ENCODE data around the gene MCRIP2. TPM values are rescaled to one million over a fixed set of nuclear protein-coding genes. Genes with fewer than 3 reads are reported as not detected.

MCRIP2 gene
- total and polyA plus RNA-seq, 2 of the 8 experiments (the other 6 are each of a cell fraction or from before 2014, with no cell fraction given), result 45.4 to 75.5 TPM

DNA sequence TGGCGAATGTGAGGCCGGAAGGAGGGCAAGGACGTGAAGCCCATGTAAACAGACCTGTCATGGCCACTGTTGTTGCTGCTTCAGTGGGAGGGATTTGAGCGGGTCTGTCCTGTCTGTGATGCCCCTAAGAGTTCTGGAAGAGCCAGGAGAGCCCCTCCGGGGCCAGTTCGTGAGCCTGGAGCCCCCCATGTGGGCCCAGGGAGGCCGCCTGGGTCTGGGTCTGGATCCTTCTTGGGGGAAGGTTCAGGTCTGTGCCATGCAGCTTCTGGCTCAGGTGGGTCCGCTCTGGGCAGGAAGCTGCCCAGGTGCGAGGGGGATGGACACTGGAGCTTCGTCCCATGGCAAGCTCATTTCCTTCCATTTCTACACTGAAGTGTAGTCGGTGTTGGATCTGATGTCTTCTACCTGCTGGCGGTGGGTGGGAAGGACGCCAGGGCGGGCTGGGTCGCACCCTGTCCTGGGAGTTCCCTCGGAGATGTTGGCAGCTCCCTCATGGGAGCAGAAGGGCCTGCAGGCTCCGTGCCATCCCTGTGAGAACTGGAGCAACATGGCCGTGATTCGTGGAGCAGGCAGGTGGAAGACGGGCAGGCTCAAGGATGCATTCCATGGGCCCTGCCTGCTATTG is 22.0 kb upstream of the MCRIP2 start:
- Histone ChIP-seq H4K5ac (ENCODE audit: insufficient read length, low read depth, low read length) (no peak overlapping the region), H4K20me1 (replicated peaks in 1 of 2; ENCODE audit: control insufficient read depth in 1 of 2, insufficient read depth in 2 of 2, low read length in 2 of 2) (peaks cover 4 to 5% of the 10 kb centered on the region in 2 experiments), H4K8ac (ENCODE audit: extremely low read depth, insufficient read depth, low read length) (no peak overlapping the region), H3K36me3 (ENCODE audit: control insufficient read depth in 2 of 4, insufficient read depth in 4 of 4, low read length in 3 of 4) (no peaks in the 10 kb centered on the region; a peak in 1 of 8 replicates), H3K79me1 (ENCODE audit: low read depth, low read length) (peaks cover 10% of the 10 kb centered on the region), H3K4me2 (ENCODE audit: insufficient read depth in 1 of 2, low read depth in 2 of 2, low read length in 2 of 2) (no peak overlapping the region), H3K18ac (ENCODE audit: extremely low read depth, low read length) (no peak overlapping the region), H3K14ac (ENCODE audit: insufficient read length) (no peak overlapping the region), H3K79me2 (ENCODE audit: control insufficient read depth in 1 of 2, insufficient read depth in 2 of 2, low read length in 2 of 2) (no peaks in the 10 kb centered on the region), H2BK5ac (ENCODE audit: low read depth, low read length) (no peak overlapping the region), H3K56ac (replicated peaks; ENCODE audit: insufficient read length, low read depth, low read length) (no peak overlapping the region), H2AK5ac (ENCODE audit: low read depth, low read length) (no peak overlapping the region), H2AFZ (ENCODE audit: low read length) (no peak overlapping the region), H3K23ac (ENCODE audit: insufficient read length) (no peak overlapping the region), H3K4ac (replicated peaks; ENCODE audit: insufficient read length, low read depth, low read length) (no peak overlapping the region), H3K9me3 (ENCODE audit: insufficient read depth in 2 of 2, low read depth in 1 of 2, low read length in 1 of 2) (no peaks in the 10 kb centered on the region), H3K4me1 (replicated peaks in 1 of 4; ENCODE audit: control insufficient read depth in 3 of 4, insufficient read depth in 4 of 4, low read length in 3 of 4) (peaks cover 0 to 14% (median 5%) of the 10 kb centered on the region in 4 experiments; a peak in 5 of 7 replicates), H4K91ac (replicated peaks; ENCODE audit: insufficient read length, low read length) (no peak overlapping the region), H3K4me3 (ENCODE audit: extremely low read depth in 1 of 4, insufficient read depth in 2 of 4, low read depth in 3 of 4, low read length in 4 of 4) (no peak overlapping the region), H2BK12ac (ENCODE audit: low read depth, low read length) (no peak overlapping the region), H2BK20ac (ENCODE audit: low read length) (no peak overlapping the region), H3K27ac (ENCODE audit: low read depth, low read length) (no peak overlapping the region), H2BK15ac (ENCODE audit: low read length) (no peak overlapping the region), H2BK120ac (replicated peaks; ENCODE audit: low read depth, low read length) (no peak overlapping the region), H3K27me3 (replicated peaks in 1 of 4; ENCODE audit: control insufficient read depth in 3 of 4, extremely low read depth in 1 of 4, insufficient read depth in 3 of 4, low read length in 3 of 4) (no peaks in the 10 kb centered on the region), H3K9ac (replicated peaks in 1 of 4; ENCODE audit: extremely low read depth in 1 of 4, low read depth in 3 of 4, low read length in 3 of 4) (no peak overlapping the region), H3K23me2 (ENCODE audit: low read depth, low read length) (no peaks in the 10 kb centered on the region)
- 96% methylated on average over 20 of the region's 20 CpGs; no CpG with 5 or more reads in 1 of the 2 experiments for WGBS, 2 experiments (ENCODE audit: extremely low coverage in 1 of 2, insufficient coverage in 1 of 2, insufficient read length in 1 of 2, insufficient replicate concordance in 2 of 2, low coverage in 1 of 2, low lambda C conversion rate in 2 of 2, missing lambda C conversion rate in 1 of 2)
- FAIRE-seq (no peak), DNase-seq (ENCODE audit: low read depth in 1 of 2, low spot score in 2 of 2) (no peak)
- ChIA-PET CTCF (ENCODE audit: partially characterized antibody) (interaction anchor here (1.1 to 4.1 kb wide), 5 partner anchors 10 to 41 kb away, joined by 3 to 29 read pairs (median 17); no protein-coding TSS in a partner anchor), POLR2A (ENCODE audit: partially characterized antibody) (interaction anchor here (0.6 to 1.6 kb wide), 2 partner anchors 12 to 288 kb away, joined by 4 to 5 read pairs; partner anchors contain the start of gene WFIKKN1)
- no peak for TF ChIP-seq SIRT6 (IDR thresholded peaks at IDR 0.05; ENCODE audit: low read length)
- no peak for TF ChIP-seq RXRA (IDR thresholded peaks at IDR 0.05; ENCODE audit: insufficient read depth, low read depth, low read length)
- no peak for TF ChIP-seq HDAC6 (IDR thresholded peaks at IDR 0.05; ENCODE audit: low read depth, low read length)
- TF ChIP-seq TBP (IDR thresholded peaks at IDR 0.05; ENCODE audit: low read depth, low read length), result no peak
- TF ChIP-seq, protein P1, sequence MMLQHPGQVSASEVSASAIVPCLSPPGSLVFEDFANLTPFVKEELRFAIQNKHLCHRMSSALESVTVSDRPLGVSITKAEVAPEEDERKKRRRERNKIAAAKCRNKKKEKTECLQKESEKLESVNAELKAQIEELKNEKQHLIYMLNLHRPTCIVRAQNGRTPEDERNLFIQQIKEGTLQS (IDR thresholded peaks at IDR 0.05; ENCODE audit: insufficient read depth, low read depth, low read length), result no peak

Measured in H1 (cell line).